GM15510 (cell line): Measurements from ENCODE around the gene RANBP1.

Experiments used
- POLR2A ChIP-seq: IDR thresholded peaks from 3 replicates; pipeline ENCODE4 v1.6.1; 2011; ENCODE audit warnings: borderline replicate concordance; ENCODE audit not compliant: insufficient read length; ENCODE audit errors: extremely low read depth

Gene RANBP1

GRCh38 chr22:20171288-20172140 lies 55.6 kb downstream of the RANBP1 start:
- TF ChIP-seq POLR2A: no peak

GRCh38 chr22:20172141-20172613 lies 56.3 kb downstream of the RANBP1 start:
- TF ChIP-seq POLR2A: no peak

GRCh38 chr22:20173246-20173645 lies 57.3 kb downstream of the RANBP1 start:
- no peak for TF ChIP-seq POLR2A

- TF ChIP-seq POLR2A: no peak
Measured at GRCh38 chr22:20173772-20174171, 57.9 kb downstream of the RANBP1 start.

DNA sequence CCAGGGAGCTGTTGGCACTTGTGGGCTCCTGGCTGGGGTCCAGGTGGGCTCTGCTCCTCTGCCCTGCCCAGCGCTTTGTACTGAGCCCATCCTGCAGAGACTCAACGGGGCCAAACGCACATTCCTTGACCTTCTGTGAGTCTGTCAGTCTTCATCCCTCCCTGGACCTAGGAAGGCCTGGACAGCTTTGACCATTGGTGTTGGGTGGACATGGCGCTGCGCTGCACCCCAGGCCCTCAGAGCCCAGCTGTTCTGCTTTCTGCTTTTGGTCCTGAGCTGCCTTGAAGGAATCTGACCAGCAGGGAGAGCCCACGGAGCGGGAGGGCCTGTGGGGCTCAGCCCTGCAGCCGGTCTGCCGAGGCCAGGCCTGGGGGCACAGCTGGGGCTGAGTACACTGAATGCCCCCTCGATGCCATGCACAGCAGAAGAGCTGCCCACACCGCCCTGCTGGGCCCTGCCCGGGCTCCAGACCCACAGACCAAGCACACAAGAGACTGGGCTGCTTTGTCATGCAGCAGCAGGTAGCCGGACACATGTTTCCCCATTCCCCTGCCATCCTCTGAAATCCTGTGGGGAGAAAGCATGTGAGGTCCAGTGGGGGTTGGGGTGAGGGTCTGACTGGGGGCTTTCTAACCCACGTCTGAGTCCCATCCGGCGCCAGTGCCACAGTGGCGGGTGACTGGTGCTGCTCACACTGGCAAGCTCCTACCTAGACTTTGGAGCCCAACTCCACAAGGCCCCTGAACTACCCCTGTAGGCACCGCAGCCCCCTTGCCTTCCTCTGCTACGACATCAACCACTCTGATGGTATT lies 59.1 kb downstream of the RANBP1 start:
- TF ChIP-seq POLR2A: no peak

- TF ChIP-seq POLR2A: no peak
Measured at GRCh38 chr22:20175597-20175900, 59.6 kb downstream of the RANBP1 start.

DNA sequence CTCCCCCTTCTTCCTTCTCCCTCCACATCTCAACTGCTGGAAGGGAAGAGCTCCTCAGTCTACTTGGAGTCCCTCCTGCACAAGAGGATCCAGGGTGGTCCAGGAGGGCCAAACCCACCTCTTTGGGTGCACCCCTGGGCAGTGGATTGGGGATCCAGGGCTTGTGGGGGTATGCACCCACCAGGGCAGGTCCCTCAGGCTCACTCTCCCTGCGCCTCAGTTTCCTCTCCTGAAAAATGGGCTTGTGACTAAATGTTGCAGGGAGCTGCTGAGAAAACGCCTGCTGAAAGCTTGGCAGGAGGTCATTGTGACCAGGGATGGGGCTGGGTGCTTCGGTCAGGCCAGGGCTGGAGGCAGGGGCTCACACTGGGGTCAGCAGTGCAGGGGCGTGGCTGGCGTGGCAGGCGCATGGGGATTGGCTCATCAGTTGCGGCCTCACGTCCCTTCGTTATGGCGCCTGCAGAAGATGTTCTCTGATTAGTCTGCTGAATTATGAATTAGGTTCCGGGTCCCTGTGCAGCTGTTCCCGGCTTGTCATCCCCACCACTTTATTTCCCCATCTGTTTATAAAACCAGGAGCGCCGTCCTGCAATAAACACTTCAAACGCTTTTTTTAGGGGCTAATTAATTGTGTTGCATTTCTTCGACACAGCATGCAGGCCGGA lies 60.6 kb downstream of the RANBP1 start:
- TF ChIP-seq POLR2A: no peak
